ENCODE data around the gene FYTTD1.

FYTTD1 gene

DNA sequence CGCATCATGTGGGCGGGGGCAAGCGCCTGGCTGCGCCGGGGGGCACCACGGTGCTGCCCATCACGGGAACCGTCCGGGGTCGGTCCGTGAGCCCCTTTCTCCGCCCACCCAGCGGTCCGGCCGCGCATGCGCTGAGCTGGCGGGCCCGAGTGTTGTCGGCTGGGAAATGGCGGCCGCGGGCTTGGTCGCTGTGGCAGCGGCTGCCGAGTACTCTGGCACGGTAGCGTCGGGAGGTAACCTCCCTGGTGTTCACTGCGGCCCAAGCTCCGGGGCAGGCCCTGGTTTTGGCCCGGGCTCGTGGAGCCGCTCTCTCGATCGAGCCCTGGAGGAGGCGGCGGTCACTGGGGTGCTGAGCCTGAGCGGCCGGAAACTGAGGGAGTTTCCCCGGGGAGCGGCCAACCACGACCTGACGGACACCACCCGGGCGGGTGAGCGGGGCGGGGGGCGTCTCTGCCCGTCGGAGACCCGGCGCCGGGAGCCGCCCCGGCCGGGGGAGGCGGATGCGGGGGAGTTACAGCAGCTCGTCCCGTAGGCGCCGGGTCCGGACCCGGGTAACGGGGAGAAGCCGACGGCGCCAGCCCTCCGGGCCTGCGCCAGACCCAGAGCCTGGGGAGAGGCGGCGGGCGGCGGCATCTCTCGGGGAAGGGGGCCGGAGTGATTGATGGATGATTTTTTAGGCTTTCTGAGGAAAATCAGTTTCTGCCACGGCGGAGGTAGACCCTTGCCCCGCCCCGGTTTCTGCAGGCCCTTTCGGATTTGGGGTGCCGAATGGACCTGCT, 41.6 kb downstream of the FYTTD1 start, which contains the start of gene LRCH3:
TSS of gene LRCH3 (plus strand) at position 142 of the 779 bp plus-strand sequence. CDS start at position 167, 25 bp downstream.
- no peaks in the 10 kb centered on the region; the same call in 1 of the 2 replicates for H3K36me3 ChIP-seq (ENCODE audit: control insufficient read depth, insufficient read depth, low read length)
- TF ChIP-seq, protein P1, sequence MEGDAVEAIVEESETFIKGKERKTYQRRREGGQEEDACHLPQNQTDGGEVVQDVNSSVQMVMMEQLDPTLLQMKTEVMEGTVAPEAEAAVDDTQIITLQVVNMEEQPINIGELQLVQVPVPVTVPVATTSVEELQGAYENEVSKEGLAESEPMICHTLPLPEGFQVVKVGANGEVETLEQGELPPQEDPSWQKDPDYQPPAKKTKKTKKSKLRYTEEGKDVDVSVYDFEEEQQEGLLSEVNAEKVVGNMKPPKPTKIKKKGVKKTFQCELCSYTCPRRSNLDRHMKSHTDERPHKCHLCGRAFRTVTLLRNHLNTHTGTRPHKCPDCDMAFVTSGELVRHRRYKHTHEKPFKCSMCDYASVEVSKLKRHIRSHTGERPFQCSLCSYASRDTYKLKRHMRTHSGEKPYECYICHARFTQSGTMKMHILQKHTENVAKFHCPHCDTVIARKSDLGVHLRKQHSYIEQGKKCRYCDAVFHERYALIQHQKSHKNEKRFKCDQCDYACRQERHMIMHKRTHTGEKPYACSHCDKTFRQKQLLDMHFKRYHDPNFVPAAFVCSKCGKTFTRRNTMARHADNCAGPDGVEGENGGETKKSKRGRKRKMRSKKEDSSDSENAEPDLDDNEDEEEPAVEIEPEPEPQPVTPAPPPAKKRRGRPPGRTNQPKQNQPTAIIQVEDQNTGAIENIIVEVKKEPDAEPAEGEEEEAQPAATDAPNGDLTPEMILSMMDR (IDR thresholded peaks at IDR 0.05; ENCODE audit: insufficient read depth, low read length, poor library complexity, severe bottlenecking), result no peak
- peak; percentile 91 for DNase-seq (ENCODE audit: extremely low read depth, insufficient read length)
- H3K4me3 ChIP-seq (replicated peaks; ENCODE audit: low read depth, low read length), result peak within 1 kb of the TSS; percentile 79
- no peaks in the 10 kb centered on the region for H3K27me3 ChIP-seq (replicated peaks; ENCODE audit: control insufficient read depth, insufficient read depth, low read length)

DNA sequence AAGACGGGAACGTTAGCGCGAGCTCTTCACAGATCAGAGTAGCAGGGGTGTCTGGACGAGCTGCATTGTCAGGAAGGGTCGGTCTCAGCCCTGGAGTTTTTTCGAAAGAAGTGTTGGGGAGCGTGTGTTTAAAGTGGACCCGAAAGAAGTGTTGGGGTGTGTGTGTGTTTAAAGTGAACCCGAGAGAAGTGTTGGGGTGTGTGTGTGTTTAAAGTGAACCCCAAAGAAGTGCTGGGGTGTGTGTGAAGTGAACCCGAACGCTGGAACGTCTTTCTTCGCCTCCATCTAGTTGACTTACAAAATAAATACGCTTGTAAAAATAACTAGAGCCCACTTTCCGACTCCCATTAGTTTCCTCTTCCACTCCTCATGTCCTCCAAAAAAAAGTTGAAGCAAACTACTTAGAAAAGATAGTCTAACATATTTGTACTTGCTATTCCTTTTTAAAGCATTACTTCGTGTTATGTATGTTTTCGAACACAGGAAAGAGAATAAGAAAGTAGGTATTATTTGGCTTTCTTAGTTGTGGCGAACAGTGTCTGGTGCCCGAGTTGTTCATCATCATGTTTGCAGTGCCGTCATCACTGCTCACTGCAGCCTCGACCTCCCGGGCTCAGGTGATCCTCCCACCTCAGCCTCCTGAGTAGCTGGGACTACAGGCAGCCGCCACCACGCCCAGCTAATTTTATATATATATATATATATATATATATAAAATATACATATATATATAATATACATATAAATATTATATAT, 42.4 kb downstream of the FYTTD1 start:
- peak; percentile 51 for DNase-seq (ENCODE audit: extremely low read depth, insufficient read length)

DNA sequence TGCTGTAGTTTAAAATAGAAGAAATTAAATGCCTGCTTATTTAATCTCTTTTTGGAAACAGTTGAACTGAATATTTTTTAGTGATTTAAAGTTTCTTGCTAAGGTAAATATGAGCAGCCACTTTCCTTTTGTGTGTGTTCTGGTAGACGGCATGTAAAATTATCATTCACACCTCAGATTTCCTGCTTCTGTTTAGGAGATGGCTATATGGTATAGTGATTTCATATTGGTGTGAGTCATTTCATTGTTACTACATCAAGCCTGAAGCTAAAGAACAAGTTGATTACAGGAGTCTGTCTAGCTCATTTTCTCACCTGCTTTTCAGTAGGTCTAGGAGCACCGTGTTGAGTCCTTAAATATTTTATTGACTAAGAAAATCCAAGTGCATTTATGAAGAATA, 43.6 kb downstream of the FYTTD1 start:
- TF ChIP-seq, protein P1 (IDR thresholded peaks at IDR 0.05; ENCODE audit: insufficient read depth, low read length, poor library complexity, severe bottlenecking), result no peak
- Histone ChIP-seq H3K27me3 (replicated peaks; ENCODE audit: control insufficient read depth, insufficient read depth, low read length) (no peaks in the 10 kb centered on the region), H3K4me3 (replicated peaks; ENCODE audit: low read depth, low read length) (peak overlapping the region; percentile 41), H3K36me3 (ENCODE audit: control insufficient read depth, insufficient read depth, low read length) (no peaks in the 10 kb centered on the region)
- DNase-seq (ENCODE audit: extremely low read depth, insufficient read length), result peak; percentile 60

More for the DNA sequence above, 42.4 kb downstream of the FYTTD1 start:
- no peaks in the 10 kb centered on the region; the same call in 1 of the 2 replicates for H3K36me3 ChIP-seq (ENCODE audit: control insufficient read depth, insufficient read depth, low read length)
- no peaks in the 10 kb centered on the region for H3K27me3 ChIP-seq (replicated peaks; ENCODE audit: control insufficient read depth, insufficient read depth, low read length)
- TF ChIP-seq, protein P1 (IDR thresholded peaks at IDR 0.05; ENCODE audit: insufficient read depth, low read length, poor library complexity, severe bottlenecking), result no peak
- peak overlapping the region; percentile 79 for H3K4me3 ChIP-seq (replicated peaks; ENCODE audit: low read depth, low read length)

DNA sequence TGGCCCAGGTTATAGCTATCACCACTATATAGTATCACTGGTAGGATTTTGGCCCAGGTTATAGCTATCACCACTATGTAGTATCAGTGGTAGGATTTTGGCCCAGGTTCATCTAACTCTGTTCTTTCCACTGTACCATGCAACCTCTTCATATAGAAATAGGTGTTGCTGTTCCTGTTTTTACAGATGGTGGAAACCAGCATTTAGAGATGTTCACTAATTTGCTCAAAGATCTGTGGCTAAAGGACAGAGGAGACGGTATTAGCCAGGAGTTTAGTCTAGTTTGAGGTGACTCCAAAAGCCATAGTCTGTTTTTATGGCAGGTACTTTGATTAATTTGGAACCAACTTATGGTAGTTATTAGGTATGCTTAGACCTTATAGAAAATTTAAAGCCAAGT, 44.4 kb downstream of the FYTTD1 start:
- no peak overlapping the region; the same call in 1 of the 2 replicates for H3K4me3 ChIP-seq (replicated peaks; ENCODE audit: low read depth, low read length)
- DNase-seq (ENCODE audit: extremely low read depth, insufficient read length), result peak; percentile 33
- TF ChIP-seq, protein P1 (IDR thresholded peaks at IDR 0.05; ENCODE audit: insufficient read depth, low read length, poor library complexity, severe bottlenecking), result no peak
- no peaks in the 10 kb centered on the region for H3K36me3 ChIP-seq (ENCODE audit: control insufficient read depth, insufficient read depth, low read length)
- H3K27me3 ChIP-seq (replicated peaks; ENCODE audit: control insufficient read depth, insufficient read depth, low read length), result no peaks in the 10 kb centered on the region

DNA sequence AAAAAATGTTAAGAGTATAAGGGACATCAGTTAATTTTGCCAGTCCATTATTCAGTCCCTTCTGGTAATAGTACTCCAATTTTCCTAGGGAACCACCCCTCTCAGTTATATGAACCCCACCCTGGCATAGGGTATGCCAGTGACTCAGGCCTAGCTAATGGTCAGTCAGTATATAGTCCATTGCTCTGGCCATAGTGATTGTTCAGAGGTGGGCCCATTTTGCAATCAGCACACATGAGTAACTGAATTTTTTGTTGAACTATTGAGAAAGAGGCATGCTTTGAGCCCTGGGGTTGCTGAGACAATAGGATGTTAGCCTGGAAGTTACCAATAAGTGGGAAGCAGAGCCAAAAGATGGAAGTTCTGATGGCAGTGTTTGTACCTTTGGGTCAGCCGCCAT, 45.5 kb downstream of the FYTTD1 start:
- Histone ChIP-seq H3K4me3 (replicated peaks; ENCODE audit: low read depth, low read length) (no peak overlapping the region), H3K36me3 (ENCODE audit: control insufficient read depth, insufficient read depth, low read length) (no peaks in the 10 kb centered on the region), H3K27me3 (replicated peaks; ENCODE audit: control insufficient read depth, insufficient read depth, low read length) (no peaks in the 10 kb centered on the region)
- no peak for DNase-seq (ENCODE audit: extremely low read depth, insufficient read length)
- TF ChIP-seq, protein P1 (IDR thresholded peaks at IDR 0.05; ENCODE audit: insufficient read depth, low read length, poor library complexity, severe bottlenecking), result no peak
